Lower leg skin (tissue), 3 donors: ENCODE data around the gene IMMP2L.

ENCODE experiments used
- POLR2A ChIP-seq, 2 donors: fragments of 450-650 bp; IDR thresholded peaks; one replicate each; pipeline ENCODE4 v1.6.1; 2016 to 2017; ENCODE audit warnings: antibody characterized with exemption in 2 of 2, mild to moderate bottlenecking in 1 of 2, moderate library complexity in 1 of 2
- TF ChIP-seq, protein P1 (sequence below), 3 donors: fragments of 450-650 bp; IDR thresholded peaks; one replicate each; pipeline ENCODE4 v1.5.1; 2016; ENCODE audit warnings: antibody characterized with exemption in 3 of 3, mild to moderate bottlenecking in 3 of 3, moderate library complexity in 2 of 3

DNA sequence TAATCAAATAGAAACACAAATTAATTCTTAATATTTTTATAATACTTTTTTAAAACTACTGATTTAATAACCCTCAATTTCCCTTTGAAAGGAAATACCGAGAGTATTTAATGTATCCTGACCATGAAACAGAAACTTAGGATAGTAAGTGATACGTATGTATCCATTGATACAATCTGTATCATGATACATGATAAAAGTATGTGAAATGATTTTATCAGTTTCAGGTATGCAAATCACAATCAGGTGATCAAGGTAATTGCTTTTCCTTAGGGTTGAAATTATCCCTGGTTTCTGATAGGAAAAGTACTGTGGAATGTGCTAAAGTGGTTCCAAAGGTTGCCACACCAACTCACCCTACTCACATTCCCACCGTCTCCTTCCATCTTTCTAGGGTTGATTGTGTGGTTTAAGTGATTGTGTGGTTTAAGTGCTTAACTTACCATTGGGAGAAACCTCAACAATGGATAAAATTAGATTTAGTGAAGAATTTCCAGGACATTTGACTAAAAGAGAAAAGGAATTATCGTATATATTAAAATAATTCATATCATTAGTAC is 333.0 kb downstream of the IMMP2L start:
- TF ChIP-seq, protein P1, sequence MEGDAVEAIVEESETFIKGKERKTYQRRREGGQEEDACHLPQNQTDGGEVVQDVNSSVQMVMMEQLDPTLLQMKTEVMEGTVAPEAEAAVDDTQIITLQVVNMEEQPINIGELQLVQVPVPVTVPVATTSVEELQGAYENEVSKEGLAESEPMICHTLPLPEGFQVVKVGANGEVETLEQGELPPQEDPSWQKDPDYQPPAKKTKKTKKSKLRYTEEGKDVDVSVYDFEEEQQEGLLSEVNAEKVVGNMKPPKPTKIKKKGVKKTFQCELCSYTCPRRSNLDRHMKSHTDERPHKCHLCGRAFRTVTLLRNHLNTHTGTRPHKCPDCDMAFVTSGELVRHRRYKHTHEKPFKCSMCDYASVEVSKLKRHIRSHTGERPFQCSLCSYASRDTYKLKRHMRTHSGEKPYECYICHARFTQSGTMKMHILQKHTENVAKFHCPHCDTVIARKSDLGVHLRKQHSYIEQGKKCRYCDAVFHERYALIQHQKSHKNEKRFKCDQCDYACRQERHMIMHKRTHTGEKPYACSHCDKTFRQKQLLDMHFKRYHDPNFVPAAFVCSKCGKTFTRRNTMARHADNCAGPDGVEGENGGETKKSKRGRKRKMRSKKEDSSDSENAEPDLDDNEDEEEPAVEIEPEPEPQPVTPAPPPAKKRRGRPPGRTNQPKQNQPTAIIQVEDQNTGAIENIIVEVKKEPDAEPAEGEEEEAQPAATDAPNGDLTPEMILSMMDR (IDR thresholded peaks at IDR 0.05): no peak
- TF ChIP-seq POLR2A (IDR thresholded peaks at IDR 0.05): no peak
